ENCODE data around the gene TBPL2.

TBPL2 gene

DNA sequence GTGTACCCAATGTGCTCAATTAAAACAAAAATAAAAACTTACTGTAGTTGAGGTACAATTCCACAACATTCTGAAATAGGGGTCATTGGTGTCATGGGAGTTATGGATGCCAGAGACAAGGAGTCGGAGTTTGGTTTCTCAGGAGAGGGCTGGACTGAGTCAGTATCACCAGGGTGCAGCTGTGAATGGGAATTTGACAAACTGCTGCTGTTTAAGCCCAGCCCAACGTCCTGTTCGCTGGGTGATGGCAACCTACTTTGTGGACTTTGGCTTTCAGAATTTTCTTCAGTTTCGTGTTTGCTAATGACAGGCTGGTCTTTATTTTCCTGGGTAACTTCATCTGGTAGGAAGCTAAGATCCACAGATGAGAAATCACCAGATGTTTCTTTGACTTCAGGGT lies 3.9 kb downstream of the TBPL2 start:
- no peak for TF ChIP-seq CTCF (IDR thresholded peaks at IDR 0.05; ENCODE audit: control extremely low read depth, extremely low read depth, low read depth, missing control alignments)
- no peak for DNase-seq (ENCODE audit: extremely low spot score)
- ChIA-PET CTCF (interaction anchor here (0.8 to 8.4 kb wide), 6 partner anchors 9 to 1038 kb away, joined by 3 to 72 read pairs (median 3); no protein-coding TSS in a partner anchor), POLR2A (no interaction called here)

GRCh38 chr14:55434805-55435174 lies 5.6 kb downstream of the TBPL2 start:
- no peak for TF ChIP-seq CTCF (IDR thresholded peaks at IDR 0.05; ENCODE audit: control extremely low read depth, extremely low read depth, low read depth, missing control alignments)
- DNase-seq (ENCODE audit: extremely low spot score), result no peak
- ChIA-PET CTCF (interaction anchor here (0.9 to 8.4 kb wide), 6 partner anchors 11 to 1056 kb away, joined by 3 to 72 read pairs (median 6); no protein-coding TSS in a partner anchor), POLR2A (no interaction called here)

DNA sequence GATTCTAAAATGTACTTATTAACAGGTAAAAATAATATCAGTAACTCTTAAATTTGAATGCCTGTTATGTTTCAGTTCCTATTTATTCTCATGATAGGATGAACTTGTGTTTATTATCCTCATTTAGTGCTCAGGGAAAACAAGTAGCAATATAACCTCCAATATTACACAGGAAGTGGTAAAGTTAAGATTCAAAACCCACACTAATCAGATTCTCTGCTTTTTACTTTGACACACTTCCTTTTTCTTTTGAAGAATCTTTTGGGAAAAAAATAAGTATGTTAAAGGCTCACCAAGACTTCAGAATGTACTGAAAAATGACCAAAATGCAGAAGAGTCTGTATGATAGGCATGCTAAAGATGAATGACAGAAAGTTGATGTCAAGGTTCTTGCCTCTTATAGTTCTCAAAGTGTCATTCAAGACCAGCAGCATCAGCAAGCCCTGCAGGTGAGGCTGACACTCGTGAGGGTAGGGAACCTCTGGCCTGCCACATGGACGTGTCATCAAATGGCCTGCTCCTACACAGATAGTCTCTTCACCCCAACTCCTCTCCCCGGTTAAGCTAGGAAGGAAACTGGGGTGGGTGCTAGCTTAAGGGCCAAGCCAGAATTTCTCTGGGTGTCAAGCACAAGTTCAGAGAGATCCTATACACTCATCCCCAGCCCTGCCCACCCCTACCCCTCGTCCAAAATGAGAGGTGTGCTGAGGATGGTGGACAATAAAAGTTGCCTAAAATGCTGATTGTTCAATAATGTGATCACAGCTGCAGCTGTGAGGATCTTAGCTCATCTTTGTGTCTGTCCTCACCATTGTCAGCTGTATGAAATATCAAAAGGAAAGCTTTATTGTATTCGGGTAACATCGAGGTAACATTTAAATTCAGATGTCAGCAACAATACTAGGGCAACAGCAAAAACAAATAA lies 6.3 kb downstream of the TBPL2 start:
- no peak for TF ChIP-seq CTCF (IDR thresholded peaks at IDR 0.05; ENCODE audit: control extremely low read depth, extremely low read depth, low read depth, missing control alignments)
- DNase-seq (ENCODE audit: extremely low spot score), result no peak
- ChIA-PET CTCF (interaction anchor here (0.9 to 8.4 kb wide), 5 partner anchors 12 to 1057 kb away, joined by 3 to 72 read pairs (median 6); no protein-coding TSS in a partner anchor), POLR2A (no interaction called here)

- TF ChIP-seq CTCF (IDR thresholded peaks at IDR 0.05; ENCODE audit: control extremely low read depth, extremely low read depth, low read depth, missing control alignments), result no peak
- no peak for DNase-seq (ENCODE audit: extremely low spot score)
- CTCF ChIA-PET, result interaction anchor here (0.9 to 8.4 kb wide), 6 partner anchors 13 to 1042 kb away, joined by 3 to 72 read pairs (median 4); no protein-coding TSS in a partner anchor
- POLR2A ChIA-PET, result interaction anchor here (0.6 kb wide), 2 partner anchors 67 to 232 kb away, joined by 3 read pairs; no protein-coding TSS in a partner anchor
Observed at GRCh38 chr14:55432628-55433027, 7.8 kb downstream of the TBPL2 start.

DNA sequence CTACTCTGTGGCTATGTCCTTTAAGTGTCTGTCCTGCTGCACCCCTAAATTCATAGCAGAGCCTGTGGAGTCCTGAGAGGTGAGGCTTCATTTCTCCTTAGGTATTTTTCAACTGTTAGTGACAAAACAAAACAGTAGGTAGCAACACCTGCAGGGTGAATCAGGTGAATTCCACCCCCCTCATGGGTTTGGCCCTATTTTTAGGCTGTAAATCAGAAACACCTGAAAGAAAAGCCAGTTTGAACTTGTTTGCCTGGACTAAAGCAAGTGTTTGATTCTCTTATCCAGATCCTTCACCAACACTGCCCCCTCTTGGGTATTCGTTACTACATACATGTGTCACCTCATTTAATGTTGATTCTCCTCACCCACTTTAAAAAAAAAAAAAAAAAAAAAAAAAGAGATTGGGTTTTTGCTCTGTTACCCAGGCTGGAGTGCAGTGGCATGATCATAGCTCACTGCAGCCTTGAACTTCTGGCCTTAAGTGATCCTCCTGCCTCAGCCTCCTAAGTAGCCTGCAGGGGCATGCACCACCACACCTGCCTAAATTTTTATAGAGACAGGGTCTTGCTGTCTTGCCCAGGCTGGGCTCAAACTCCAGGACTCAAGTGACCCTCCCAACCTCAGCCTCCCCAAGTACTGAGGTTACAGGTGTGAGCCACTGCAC lies 10.3 kb downstream of the TBPL2 start:
- POLR2A ChIA-PET, result no interaction called here
- CTCF ChIA-PET, result interaction anchor here (0.9 to 8.4 kb wide), 8 partner anchors 8 to 218 kb away, joined by 3 to 72 read pairs (median 9); partner anchors contain the start of gene TBPL2
- DNase-seq (ENCODE audit: extremely low spot score), result peak; percentile 65
- TF ChIP-seq CTCF (IDR thresholded peaks at IDR 0.05; ENCODE audit: control extremely low read depth, extremely low read depth, low read depth, missing control alignments), result peak; percentile 40

- no peak for TF ChIP-seq CTCF (IDR thresholded peaks at IDR 0.05; ENCODE audit: control extremely low read depth, extremely low read depth, low read depth, missing control alignments)
- ChIA-PET CTCF (interaction anchor here (1.0 to 4.9 kb wide), 6 partner anchors 9 to 157 kb away, joined by 3 to 29 read pairs (median 5); no protein-coding TSS in a partner anchor), POLR2A (interaction anchor here (0.5 kb wide), 1 partner anchor 67 kb away, joined by 4 read pairs; no protein-coding TSS in a partner anchor)
- DNase-seq (ENCODE audit: extremely low spot score), result no peak
Observed at GRCh38 chr14:55427439-55427838, 13.0 kb downstream of the TBPL2 start.

All from GM10248 (cell line).